ENCODE results near the gene ABCB8. TPM values are rescaled to one million over a fixed set of nuclear protein-coding genes. Genes with fewer than 3 reads are reported as not detected.
A peak's percentile ranks its signal among the peaks of the same experiment; 100 is the strongest.

The ABCB8 gene
- total and polyA plus RNA-seq, 4 donors, result 12.4 to 30.2 (median 22.5) TPM

DNA sequence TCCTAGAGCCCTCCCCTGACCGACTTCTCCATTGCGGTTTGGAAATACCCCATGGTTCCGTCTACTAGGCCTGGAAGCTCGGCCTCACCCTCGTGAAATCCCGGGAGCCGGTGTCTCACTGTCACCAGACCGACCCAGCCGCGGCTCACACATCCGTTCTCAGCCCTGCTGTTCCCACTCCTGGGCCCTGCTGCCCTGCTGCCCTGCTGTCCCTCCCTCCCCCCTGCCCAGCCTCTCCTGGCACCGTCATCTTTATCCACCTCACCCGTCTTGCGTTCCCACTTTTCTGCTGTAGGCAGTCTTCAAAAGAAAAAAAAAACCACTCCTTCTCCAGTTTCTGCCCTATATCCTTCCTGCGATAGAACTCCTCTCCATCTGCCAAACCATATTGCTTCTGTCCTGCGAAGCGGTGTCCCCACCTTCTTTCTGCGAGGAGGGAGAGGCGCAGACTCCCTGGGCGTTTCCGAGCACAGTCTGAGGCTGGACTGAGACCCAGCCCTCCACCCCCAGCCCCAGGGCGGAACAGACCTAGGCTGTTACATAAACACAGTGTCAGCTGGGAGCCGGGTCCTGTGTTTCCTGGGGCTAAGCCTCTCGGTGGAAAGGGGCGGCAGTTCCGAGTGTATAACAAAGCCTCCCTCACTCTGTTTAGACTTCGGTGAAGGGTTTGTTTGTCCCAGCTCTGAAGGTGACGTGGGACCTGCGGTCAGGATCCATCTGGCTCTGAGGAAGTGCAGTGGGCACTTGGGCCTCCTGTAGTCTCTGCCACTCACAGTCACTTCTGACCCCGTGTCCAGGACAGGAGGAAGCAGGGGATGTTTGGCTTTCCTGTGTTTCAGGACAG lies 60.8 kb downstream of the ABCB8 start:
- Histone ChIP-seq H3K27ac (ENCODE audit: low read depth in 1 of 2, low read length in 2 of 2) (peak overlapping the region; percentile 81 to 93), H3K27me3 (ENCODE audit: control insufficient read depth in 4 of 4, insufficient read depth in 4 of 4, low read length in 3 of 4) (no peaks in the 10 kb centered on the region), H3K4me3 (ENCODE audit: low read depth in 1 of 3, low read length in 3 of 3) (peak overlapping the region in 1 of 3 donors; percentile 75), H3K9me3 (ENCODE audit: control insufficient read depth in 4 of 4, low read length in 3 of 4) (no peaks in the 10 kb centered on the region), H3K36me3 (ENCODE audit: control insufficient read depth in 4 of 4, insufficient read depth in 3 of 4, low read depth in 1 of 4, low read length in 3 of 4) (peaks cover 0 to 2% (median 0%) of the 10 kb centered on the region in 4 donors), H3K9ac (ENCODE audit: low read depth in 1 of 2, low read length in 2 of 2) (peak overlapping the region in 1 of 2 donors; percentile 23), H3K4me1 (ENCODE audit: control insufficient read depth in 4 of 4, insufficient read depth in 4 of 4, low read length in 3 of 4) (peaks cover 10 to 53% (median 38%) of the 10 kb centered on the region in 4 donors)
- 29% methylated on average over 30 of the region's 30 CpGs for WGBS
- no peak for DNase-seq (ENCODE audit: low spot score)
- TF ChIP-seq, protein P1, sequence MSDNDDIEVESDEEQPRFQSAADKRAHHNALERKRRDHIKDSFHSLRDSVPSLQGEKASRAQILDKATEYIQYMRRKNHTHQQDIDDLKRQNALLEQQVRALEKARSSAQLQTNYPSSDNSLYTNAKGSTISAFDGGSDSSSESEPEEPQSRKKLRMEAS (IDR thresholded peaks at IDR 0.05), result peak; percentile 21
- TF ChIP-seq HNF4A (conservative IDR thresholded peaks at IDR 0.05) (no peak), RAD21 (IDR thresholded peaks at IDR 0.05) (no peak), CTCF (IDR thresholded peaks at IDR 0.05; ENCODE audit: low read depth, low read length, missing input control) (no peak), FOXA1 (IDR thresholded peaks at IDR 0.05) (no peak), FOXA2 (IDR thresholded peaks at IDR 0.05) (no peak), HNF4G (IDR thresholded peaks at IDR 0.05) (no peak), JUND (IDR thresholded peaks at IDR 0.05) (no peak), RXRA (IDR thresholded peaks at IDR 0.05) (peak in 1 of 2 donors; percentile 15), GABPA (IDR thresholded peaks at IDR 0.05 in 1 of 2, conservative IDR thresholded peaks at IDR 0.05 in 1 of 2) (no peak), ZBTB33 (IDR thresholded peaks at IDR 0.05) (no peak), YY1 (IDR thresholded peaks at IDR 0.05) (no peak), NR2F2 (IDR thresholded peaks at IDR 0.05) (peak; percentile 79), TAF1 (conservative IDR thresholded peaks at IDR 0.05) (no peak), REST (IDR thresholded peaks at IDR 0.05) (no peak), EGR1 (IDR thresholded peaks at IDR 0.05; ENCODE audit: low read depth in 2 of 2) (no peak), SP1 (IDR thresholded peaks at IDR 0.05) (peak; percentile 54)
- TF ChIP-seq, protein P2, sequence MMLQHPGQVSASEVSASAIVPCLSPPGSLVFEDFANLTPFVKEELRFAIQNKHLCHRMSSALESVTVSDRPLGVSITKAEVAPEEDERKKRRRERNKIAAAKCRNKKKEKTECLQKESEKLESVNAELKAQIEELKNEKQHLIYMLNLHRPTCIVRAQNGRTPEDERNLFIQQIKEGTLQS (IDR thresholded peaks at IDR 0.05), result no peak

All from liver (tissue), 9 donors.